GM12878 (cell line): ENCODE results near the gene ADGRL3. TPM values are rescaled to one million over a fixed set of nuclear protein-coding genes. Genes with fewer than 3 reads are reported as not detected.

Source experiments
- ATAC-seq: fragments of 200-7000 bp; cut with Tn5 transposase; 3 replicates; pipeline ENCODE4 v1.9.1; 2020; ENCODE audit warnings: mild to moderate bottlenecking, moderate library complexity
- BruUV-seq: library from RNA; stranded (reverse); fragments of 400-500 nt; replicated peaks from 2 replicates; lab custom pipeline; 2021; lab: Mats Ljungman, UMichigan
- CTCF ChIA-PET: fragments of 300-600 bp; sonication (Branson Sonifier 250); formaldehyde crosslinking; extraction: SDS; loops from one replicate; lab custom pipeline; 2021; ENCODE audit warnings: inconsistent platforms; lab: Yijun Ruan, JAX
- POLR2A ChIA-PET: fragments of 350-600 bp; formaldehyde crosslinking; extraction: SDS; loops from one replicate; lab custom pipeline; 2021; ENCODE audit warnings: inconsistent platforms; lab: Charles Lee
- RAD21 ChIA-PET: fragments of 300-600 bp; sonication (Branson Sonifier 250); formaldehyde crosslinking; loops from one replicate; lab custom pipeline; 2023; ENCODE audit warnings: antibody characterized with exemption; ENCODE audit not compliant: unreplicated experiment; lab: Charles Lee
- SMC1A ChIA-PET: fragments of 300-600 bp; sonication (Branson Sonifier 250); formaldehyde crosslinking; loops from one replicate; lab custom pipeline; 2023; ENCODE audit not compliant: unreplicated experiment, uncharacterized antibody; lab: Charles Lee
- DNase-seq: peaks from one replicate; pipeline ENCODE4 v3.0.0-alpha.2; 2011; ENCODE audit warnings: low read depth, low spot score
- FAIRE-seq: peaks from 3 replicates; lab custom pipeline; 2011; peaks lifted over from hg19 to GRCh38; lab: Jason Lieb, UNC
- H2AFZ ChIP-seq: 2 replicates; pipeline ENCODE4 v1.6.0; 2011; ENCODE audit warnings: low read depth, low read length, control low read depth; ENCODE audit not compliant: control insufficient read depth
- H3K27ac ChIP-seq: 2 replicates; pipeline ENCODE4 v1.5.1; 2011; ENCODE audit warnings: control low read depth; ENCODE audit not compliant: control insufficient read depth, insufficient read depth
- H3K27me3 ChIP-seq, 2 experiments: replicated peaks in 1 of 2; 2 replicates each; pipeline versions ENCODE4 v1.6.0 to v1.6.1; 2011; ENCODE audit warnings: low read length in 1 of 2; ENCODE audit not compliant: control insufficient read depth in 2 of 2, insufficient read depth in 2 of 2
- H3K36me3 ChIP-seq, 2 experiments: 2 replicates each; pipeline ENCODE4 v1.5.1; 2011; ENCODE audit warnings: low read length in 1 of 2; ENCODE audit not compliant: control insufficient read depth in 2 of 2, insufficient read depth in 2 of 2
- H3K4me1 ChIP-seq: 2 replicates; pipeline ENCODE4 v1.6.1; 2011; ENCODE audit warnings: mild to moderate bottlenecking, low read length, moderate library complexity, mixed read lengths; ENCODE audit not compliant: control insufficient read depth, insufficient read depth
- H3K4me2 ChIP-seq: 2 replicates; pipeline ENCODE4 v1.6.0; 2011; ENCODE audit warnings: control low read depth; ENCODE audit not compliant: control insufficient read depth, insufficient read depth
- H3K4me3 ChIP-seq: fragments of 200-600 bp; sonication (generic); 2 replicates; pipeline ENCODE4 v1.5.1; 2016
- H3K79me2 ChIP-seq: 2 replicates; pipeline ENCODE4 v1.6.0; 2011; ENCODE audit warnings: low read length; ENCODE audit not compliant: control insufficient read depth, insufficient read depth
- H3K9ac ChIP-seq: 2 replicates; pipeline ENCODE4 v1.8.0; 2011; ENCODE audit warnings: low read length, control low read depth, mixed read lengths; ENCODE audit not compliant: control insufficient read depth, insufficient read depth
- H3K9me3 ChIP-seq: replicated peaks from 3 replicates; pipeline ENCODE4 v1.5.1; 2011; ENCODE audit warnings: mild to moderate bottlenecking, low read length; ENCODE audit not compliant: control insufficient read depth, insufficient read depth
- H4K20me1 ChIP-seq: 2 replicates; pipeline ENCODE4 v1.6.0; 2011; ENCODE audit not compliant: control insufficient read depth, insufficient read depth
- ASH2L ChIP-seq: fragments of 300-600, 200-600 bp; sonication (generic); IDR thresholded peaks from 2 replicates; pipeline ENCODE4 v1.6.1; 2017; ENCODE audit warnings: low read depth, mild to moderate bottlenecking, borderline replicate concordance
- ETV6 ChIP-seq, 2 experiments: fragments of 450-650 bp in 1 of 2; IDR thresholded peaks in 1 of 2; conservative IDR thresholded peaks in 1 of 2; 2 replicates each; pipeline ENCODE4 v1.6.1; 2014; ENCODE audit warnings: antibody characterized with exemption in 1 of 2, borderline replicate concordance in 1 of 2, low read depth in 1 of 2, mild to moderate bottlenecking in 1 of 2, moderate library complexity in 1 of 2
- HDGF ChIP-seq: fragments of 450-650 bp; IDR thresholded peaks from 2 replicates; pipeline ENCODE4 v1.6.1; 2016; ENCODE audit warnings: antibody characterized with exemption
- SREBF1 ChIP-seq: IDR thresholded peaks from 2 replicates; pipeline ENCODE4 v1.6.1; 2012; ENCODE audit warnings: mild to moderate bottlenecking, low read length
- in situ Hi-C: fragments of 300-500 bp; cut with MboI; formaldehyde crosslinking; loops from 9 replicates; pipeline ENCODE4 v1.14.3; 2018; ENCODE audit warnings: mixed read lengths
- intact Hi-C: fragments of 100-400 bp; cut with micrococcal nuclease; formaldehyde crosslinking; loops from one replicate; pipeline ENCODE4 v1.14.2; 2022; ENCODE audit not compliant: unreplicated experiment
- polyA plus RNA-seq, 11 experiments: library from polyadenylated mRNA; depleted of rRNA in 4 of 11; unstranded in 6 of 11; stranded (reverse) in 5 of 11; fragments of >200 nt; fragmentation: Nextera tagmentation in 4 of 11; fragmentation: Illumina TruSeq in 1 of 11; extraction: Ambion mirVana in 4 of 11; extraction: Trizol in 1 of 11; gene quantifications; 1 replicate in 1 of 11; 2 replicates in 10 of 11; pipeline versions ENCODE4 v1.2.1 to v1.2.3, GENCODE V29; 2011 to 2016; ENCODE audit warnings: inconsistent platforms in 2 of 11, missing spikeins in 2 of 11, low read depth in 1 of 11
- total RNA-seq, 4 experiments: library from RNA; depleted of rRNA in 3 of 4; stranded (reverse); fragments of >200 nt in 3 of 4; fragmentation: Illumina TruSeq in 1 of 4; extraction: Trizol in 1 of 4; gene quantifications; 2 replicates each; pipeline versions ENCODE4 v1.2.1 to v1.2.3, GENCODE V29; 2013 to 2021
- TF ChIP-seq, protein P1 (sequence below): IDR thresholded peaks from 2 replicates; pipeline ENCODE4 v1.6.1; 2011; ENCODE audit warnings: mild to moderate bottlenecking, low read depth, low read length, moderate library complexity; ENCODE audit not compliant: insufficient replicate concordance
- TF ChIP-seq, protein P2 (sequence below): IDR thresholded peaks from 2 replicates; pipeline ENCODE4 v1.6.1; 2012; ENCODE audit warnings: improper control_type of control experiment, low read depth, low read length; ENCODE audit not compliant: insufficient replicate concordance

ADGRL3 gene
- total and polyA plus RNA-seq, 10 of the 15 experiments (the other 5 are each of a cell fraction or from before 2014, with no cell fraction given): 1.1 TPM; not detected in 9

DNA sequence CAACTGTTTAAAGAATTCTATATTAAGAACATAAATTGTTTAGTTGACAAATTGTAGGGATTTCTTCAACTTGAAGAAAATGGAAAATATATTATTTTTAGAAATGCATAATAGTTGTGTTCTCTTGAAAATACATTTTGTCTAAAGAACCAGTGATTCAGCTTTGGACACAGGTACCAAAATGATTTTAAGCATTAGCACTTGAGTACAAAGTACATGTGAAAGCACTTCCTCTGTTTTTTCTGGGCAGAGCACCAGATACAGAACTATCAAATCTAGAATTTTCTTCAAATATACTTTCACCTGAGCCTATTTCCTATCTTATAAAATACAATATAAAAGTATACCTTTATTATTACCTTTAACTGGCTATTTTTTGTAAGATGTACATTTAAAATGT is 539.8 kb downstream of the ADGRL3 start:
- no peak for DNase-seq
- no TSS peak for BruUV-seq
- Histone ChIP-seq H3K36me3 (no peaks in the 10 kb centered on the region), H3K4me2 (no peak overlapping the region), H4K20me1 (no peaks in the 10 kb centered on the region), H3K27ac (no peak overlapping the region), H2AFZ (no peak overlapping the region), H3K4me3 (no peak overlapping the region), H3K4me1 (no peaks in the 10 kb centered on the region), H3K27me3 (no peaks in the 10 kb centered on the region), H3K9ac (no peak overlapping the region), H3K9me3 (no peaks in the 10 kb centered on the region), H3K79me2 (no peaks in the 10 kb centered on the region)
- TF ChIP-seq ASH2L (no peak), HDGF (no peak), SREBF1 (no peak), ETV6 (conservative IDR thresholded peaks at IDR 0.05 in 1 of 2, IDR thresholded peaks at IDR 0.05 in 1 of 2; ENCODE audit: borderline replicate concordance in 1 of 2, low read depth in 1 of 2) (no peak)
- TF ChIP-seq, protein P1, sequence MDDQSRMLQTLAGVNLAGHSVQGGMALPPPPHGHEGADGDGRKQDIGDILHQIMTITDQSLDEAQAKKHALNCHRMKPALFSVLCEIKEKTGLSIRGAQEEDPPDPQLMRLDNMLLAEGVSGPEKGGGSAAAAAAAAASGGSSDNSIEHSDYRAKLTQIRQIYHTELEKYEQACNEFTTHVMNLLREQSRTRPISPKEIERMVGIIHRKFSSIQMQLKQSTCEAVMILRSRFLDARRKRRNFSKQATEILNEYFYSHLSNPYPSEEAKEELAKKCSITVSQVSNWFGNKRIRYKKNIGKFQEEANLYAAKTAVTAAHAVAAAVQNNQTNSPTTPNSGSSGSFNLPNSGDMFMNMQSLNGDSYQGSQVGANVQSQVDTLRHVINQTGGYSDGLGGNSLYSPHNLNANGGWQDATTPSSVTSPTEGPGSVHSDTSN: no peak
- TF ChIP-seq, protein P2, sequence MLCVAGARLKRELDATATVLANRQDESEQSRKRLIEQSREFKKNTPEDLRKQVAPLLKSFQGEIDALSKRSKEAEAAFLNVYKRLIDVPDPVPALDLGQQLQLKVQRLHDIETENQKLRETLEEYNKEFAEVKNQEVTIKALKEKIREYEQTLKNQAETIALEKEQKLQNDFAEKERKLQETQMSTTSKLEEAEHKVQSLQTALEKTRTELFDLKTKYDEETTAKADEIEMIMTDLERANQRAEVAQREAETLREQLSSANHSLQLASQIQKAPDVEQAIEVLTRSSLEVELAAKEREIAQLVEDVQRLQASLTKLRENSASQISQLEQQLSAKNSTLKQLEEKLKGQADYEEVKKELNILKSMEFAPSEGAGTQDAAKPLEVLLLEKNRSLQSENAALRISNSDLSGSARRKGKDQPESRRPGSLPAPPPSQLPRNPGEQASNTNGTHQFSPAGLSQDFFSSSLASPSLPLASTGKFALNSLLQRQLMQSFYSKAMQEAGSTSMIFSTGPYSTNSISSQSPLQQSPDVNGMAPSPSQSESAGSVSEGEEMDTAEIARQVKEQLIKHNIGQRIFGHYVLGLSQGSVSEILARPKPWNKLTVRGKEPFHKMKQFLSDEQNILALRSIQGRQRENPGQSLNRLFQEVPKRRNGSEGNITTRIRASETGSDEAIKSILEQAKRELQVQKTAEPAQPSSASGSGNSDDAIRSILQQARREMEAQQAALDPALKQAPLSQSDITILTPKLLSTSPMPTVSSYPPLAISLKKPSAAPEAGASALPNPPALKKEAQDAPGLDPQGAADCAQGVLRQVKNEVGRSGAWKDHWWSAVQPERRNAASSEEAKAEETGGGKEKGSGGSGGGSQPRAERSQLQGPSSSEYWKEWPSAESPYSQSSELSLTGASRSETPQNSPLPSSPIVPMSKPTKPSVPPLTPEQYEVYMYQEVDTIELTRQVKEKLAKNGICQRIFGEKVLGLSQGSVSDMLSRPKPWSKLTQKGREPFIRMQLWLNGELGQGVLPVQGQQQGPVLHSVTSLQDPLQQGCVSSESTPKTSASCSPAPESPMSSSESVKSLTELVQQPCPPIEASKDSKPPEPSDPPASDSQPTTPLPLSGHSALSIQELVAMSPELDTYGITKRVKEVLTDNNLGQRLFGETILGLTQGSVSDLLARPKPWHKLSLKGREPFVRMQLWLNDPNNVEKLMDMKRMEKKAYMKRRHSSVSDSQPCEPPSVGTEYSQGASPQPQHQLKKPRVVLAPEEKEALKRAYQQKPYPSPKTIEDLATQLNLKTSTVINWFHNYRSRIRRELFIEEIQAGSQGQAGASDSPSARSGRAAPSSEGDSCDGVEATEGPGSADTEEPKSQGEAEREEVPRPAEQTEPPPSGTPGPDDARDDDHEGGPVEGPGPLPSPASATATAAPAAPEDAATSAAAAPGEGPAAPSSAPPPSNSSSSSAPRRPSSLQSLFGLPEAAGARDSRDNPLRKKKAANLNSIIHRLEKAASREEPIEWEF: no peak
- SMC1A ChIA-PET: interaction anchor here (0.7 kb wide), 1 partner anchor 181 kb away, joined by 3 read pairs; no protein-coding TSS in a partner anchor
- FAIRE-seq: no peak
- POLR2A ChIA-PET: no interaction called here
- intact Hi-C loops: no loop called here
- in situ Hi-C loops: no loop called here
- no peak for ATAC-seq
- RAD21 ChIA-PET: interaction anchor here (0.9 kb wide), 1 partner anchor 180 kb away, joined by 3 read pairs; no protein-coding TSS in a partner anchor
- CTCF ChIA-PET: interaction anchor here (1.0 to 3.5 kb wide), 2 partner anchors 134 to 181 kb away, joined by 4 to 26 read pairs; no protein-coding TSS in a partner anchor
